Brain pericyte (primary cell): Measurements from ENCODE around the gene PTPRT.

ENCODE experiments used
- DNase-seq: peaks from one replicate; pipeline ENCODE4 v3.0.0-alpha.2; 2012; ENCODE audit warnings: low read depth, low spot score

The PTPRT gene

GRCh38 chr20:42053350-42053749 is 1136.4 kb downstream of the PTPRT start:
- DNase-seq = no peak

GRCh38 chr20:42051921-42052320 is 1137.8 kb downstream of the PTPRT start:
- DNase-seq = no peak

- DNase-seq = no peak
Measured at GRCh38 chr20:42046371-42047085, 1143.2 kb downstream of the PTPRT start.

- DNase-seq = no peak
Measured at GRCh38 chr20:42043921-42044320, 1145.8 kb downstream of the PTPRT start.

- DNase-seq = no peak
Measured at GRCh38 chr20:42041000-42041565, 1148.6 kb downstream of the PTPRT start.

GRCh38 chr20:42027746-42028268 is 1161.9 kb downstream of the PTPRT start:
- no peak for DNase-seq

- DNase-seq = no peak
Measured at GRCh38 chr20:42026599-42026998, 1163.1 kb downstream of the PTPRT start.

GRCh38 chr20:42024653-42025052 is 1165.1 kb downstream of the PTPRT start:
- no peak for DNase-seq
